Measurements from ENCODE around the gene ZBTB7C. TPM values are rescaled to one million over a fixed set of nuclear protein-coding genes. Genes with fewer than 3 reads are reported as not detected.

Gene ZBTB7C
- total and polyA plus RNA-seq, 10 of the 15 experiments (the other 5 are each of a cell fraction or from before 2014, with no cell fraction given), result under 0.01 to 0.08 (median 0.01) TPM; not detected in 7

DNA sequence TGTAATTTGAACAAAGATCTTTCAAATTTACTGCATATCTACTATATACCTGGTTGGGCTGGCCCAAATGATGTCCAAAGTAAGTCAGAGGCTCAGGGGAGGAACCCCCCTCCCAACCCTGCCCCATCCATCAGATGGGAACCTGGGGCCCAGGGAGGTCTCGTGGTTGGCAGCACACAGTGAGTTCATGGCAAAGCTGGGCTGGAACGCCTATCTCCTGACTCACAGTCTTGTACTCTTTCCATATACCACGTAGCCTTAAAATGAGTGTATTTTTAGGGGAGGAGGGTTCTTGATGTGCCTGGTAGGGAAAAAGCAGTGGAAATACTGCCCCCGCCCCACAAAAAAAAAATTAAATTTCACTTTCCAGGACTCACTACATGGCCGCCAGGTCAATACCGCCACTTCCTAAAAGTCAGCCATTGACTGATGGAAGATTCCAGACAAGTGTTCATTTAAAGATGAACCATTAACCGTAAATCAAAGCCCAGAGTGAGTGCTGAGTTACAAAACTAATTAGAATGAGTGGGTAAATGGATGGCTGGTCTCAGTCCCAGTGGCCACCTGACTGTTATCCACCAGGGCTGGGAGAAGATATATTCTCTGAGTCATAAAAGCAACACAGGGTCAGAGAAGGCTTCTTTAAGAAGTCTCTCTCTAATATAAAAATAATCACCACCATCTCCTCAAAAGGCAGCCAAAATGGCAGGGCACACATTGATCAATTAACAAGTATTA lies 80.5 kb downstream of the ZBTB7C start:
- no peak overlapping the region for H3K27ac ChIP-seq (ENCODE audit: control insufficient read depth, insufficient read depth)
- no peak for FAIRE-seq
- H3K79me2 ChIP-seq (ENCODE audit: control insufficient read depth, insufficient read depth, low read length), result no peaks in the 10 kb centered on the region
- no peak for TF ChIP-seq STAT1 (conservative IDR thresholded peaks at IDR 0.05)
- TF ChIP-seq FOS (IDR thresholded peaks at IDR 0.05; ENCODE audit: borderline replicate concordance, extremely low read depth, insufficient read length), result no peak
- no peak for TF ChIP-seq FOXK2 (IDR thresholded peaks at IDR 0.05)
- no peak for TF ChIP-seq YBX1 (IDR thresholded peaks at IDR 0.05)
- TF ChIP-seq, protein P1, sequence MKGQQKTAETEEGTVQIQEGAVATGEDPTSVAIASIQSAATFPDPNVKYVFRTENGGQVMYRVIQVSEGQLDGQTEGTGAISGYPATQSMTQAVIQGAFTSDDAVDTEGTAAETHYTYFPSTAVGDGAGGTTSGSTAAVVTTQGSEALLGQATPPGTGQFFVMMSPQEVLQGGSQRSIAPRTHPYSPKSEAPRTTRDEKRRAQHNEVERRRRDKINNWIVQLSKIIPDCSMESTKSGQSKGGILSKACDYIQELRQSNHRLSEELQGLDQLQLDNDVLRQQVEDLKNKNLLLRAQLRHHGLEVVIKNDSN (IDR thresholded peaks at IDR 0.05; ENCODE audit: borderline replicate concordance, extremely low read length, insufficient read depth, low read depth, low read length), result no peak
- TF ChIP-seq RAD51 (IDR thresholded peaks at IDR 0.05), result no peak
- TF ChIP-seq GABPA (IDR thresholded peaks at IDR 0.05; ENCODE audit: low read depth), result no peak
- no peak for TF ChIP-seq SUZ12 (IDR thresholded peaks at IDR 0.05; ENCODE audit: unreplicated experiment)
- no peak for TF ChIP-seq HDAC6 (IDR thresholded peaks at IDR 0.05; ENCODE audit: unreplicated experiment)
- TF ChIP-seq, protein P2, sequence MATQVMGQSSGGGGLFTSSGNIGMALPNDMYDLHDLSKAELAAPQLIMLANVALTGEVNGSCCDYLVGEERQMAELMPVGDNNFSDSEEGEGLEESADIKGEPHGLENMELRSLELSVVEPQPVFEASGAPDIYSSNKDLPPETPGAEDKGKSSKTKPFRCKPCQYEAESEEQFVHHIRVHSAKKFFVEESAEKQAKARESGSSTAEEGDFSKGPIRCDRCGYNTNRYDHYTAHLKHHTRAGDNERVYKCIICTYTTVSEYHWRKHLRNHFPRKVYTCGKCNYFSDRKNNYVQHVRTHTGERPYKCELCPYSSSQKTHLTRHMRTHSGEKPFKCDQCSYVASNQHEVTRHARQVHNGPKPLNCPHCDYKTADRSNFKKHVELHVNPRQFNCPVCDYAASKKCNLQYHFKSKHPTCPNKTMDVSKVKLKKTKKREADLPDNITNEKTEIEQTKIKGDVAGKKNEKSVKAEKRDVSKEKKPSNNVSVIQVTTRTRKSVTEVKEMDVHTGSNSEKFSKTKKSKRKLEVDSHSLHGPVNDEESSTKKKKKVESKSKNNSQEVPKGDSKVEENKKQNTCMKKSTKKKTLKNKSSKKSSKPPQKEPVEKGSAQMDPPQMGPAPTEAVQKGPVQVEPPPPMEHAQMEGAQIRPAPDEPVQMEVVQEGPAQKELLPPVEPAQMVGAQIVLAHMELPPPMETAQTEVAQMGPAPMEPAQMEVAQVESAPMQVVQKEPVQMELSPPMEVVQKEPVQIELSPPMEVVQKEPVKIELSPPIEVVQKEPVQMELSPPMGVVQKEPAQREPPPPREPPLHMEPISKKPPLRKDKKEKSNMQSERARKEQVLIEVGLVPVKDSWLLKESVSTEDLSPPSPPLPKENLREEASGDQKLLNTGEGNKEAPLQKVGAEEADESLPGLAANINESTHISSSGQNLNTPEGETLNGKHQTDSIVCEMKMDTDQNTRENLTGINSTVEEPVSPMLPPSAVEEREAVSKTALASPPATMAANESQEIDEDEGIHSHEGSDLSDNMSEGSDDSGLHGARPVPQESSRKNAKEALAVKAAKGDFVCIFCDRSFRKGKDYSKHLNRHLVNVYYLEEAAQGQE (IDR thresholded peaks at IDR 0.05; ENCODE audit: low read depth, low read length), result no peak
- intact Hi-C loops (cut with micrococcal nuclease; ENCODE audit: unreplicated experiment), result no loop called here
- H3K9me3 ChIP-seq (replicated peaks; ENCODE audit: control insufficient read depth, insufficient read depth, low read length), result no peaks in the 10 kb centered on the region; the same call in 2 of the 3 replicates
- in situ Hi-C loops (cut with MboI), result no loop called here
- no peak overlapping the region for H3K9ac ChIP-seq (ENCODE audit: control insufficient read depth, insufficient read depth, low read length)
- peaks cover 0 to 2% of the 10 kb centered on the region in 2 experiments; a peak in 1 of 4 replicates for H3K27me3 ChIP-seq (replicated peaks in 1 of 2; ENCODE audit: control insufficient read depth in 2 of 2, insufficient read depth in 2 of 2, low read length in 1 of 2)
- H4K20me1 ChIP-seq (ENCODE audit: control insufficient read depth, insufficient read depth), result no peaks in the 10 kb centered on the region
- H3K4me3 ChIP-seq, result no peak overlapping the region
- no peak for ATAC-seq
- no peak for DNase-seq (ENCODE audit: low read depth, low spot score)
- ChIA-PET CTCF (no interaction called here), SMC1A (ENCODE audit: uncharacterized antibody, unreplicated experiment) (no interaction called here), POLR2A (no interaction called here), RAD21 (ENCODE audit: unreplicated experiment) (no interaction called here)
- no TSS peak for BruUV-seq (replicated peaks)
- no peaks in the 10 kb centered on the region for H3K36me3 ChIP-seq (ENCODE audit: control insufficient read depth in 2 of 2, insufficient read depth in 2 of 2, low read length in 1 of 2)
- no peaks in the 10 kb centered on the region for H3K4me1 ChIP-seq (ENCODE audit: control insufficient read depth, insufficient read depth, low read length)
- no peak overlapping the region for H2AFZ ChIP-seq (ENCODE audit: control insufficient read depth, low read depth, low read length)
- no peak overlapping the region for H3K4me2 ChIP-seq (ENCODE audit: control insufficient read depth, insufficient read depth)
- 32% methylated on average over 7 of the region's 7 CpGs for WGBS (ENCODE audit: insufficient coverage, insufficient replicate concordance, low lambda C conversion rate, missing lambda C conversion rate)

All from GM12878 (cell line).